Measurements from ENCODE around the gene ZG16.
"Not testable (repeated sequence)": the region's sequence is repeated elsewhere in the genome, so short reads cannot be mapped to it uniquely, and the experiment has no call there.

The ZG16 gene

GRCh38 chr16:29783094-29783953 lies 5.3 kb downstream of the ZG16 start:
- H3K36me3 ChIP-seq (ENCODE audit: control insufficient read depth in 2 of 2, insufficient read depth in 2 of 2, low read length in 2 of 2); H3K4me3 ChIP-seq (ENCODE audit: low read length in 2 of 2); H3K9ac ChIP-seq (ENCODE audit: low read depth in 1 of 2, low read length in 2 of 2); H3K9me3 ChIP-seq (ENCODE audit: control insufficient read depth in 2 of 2, low read length in 2 of 2); H3K27ac ChIP-seq (ENCODE audit: low read depth in 2 of 2, low read length in 2 of 2); H3K4me1 ChIP-seq (ENCODE audit: control insufficient read depth in 2 of 2, insufficient read depth in 2 of 2, low read length in 2 of 2); H3K27me3 ChIP-seq (ENCODE audit: control insufficient read depth in 2 of 2, insufficient read depth in 2 of 2, low read length in 2 of 2): not testable (repeated sequence)

DNA sequence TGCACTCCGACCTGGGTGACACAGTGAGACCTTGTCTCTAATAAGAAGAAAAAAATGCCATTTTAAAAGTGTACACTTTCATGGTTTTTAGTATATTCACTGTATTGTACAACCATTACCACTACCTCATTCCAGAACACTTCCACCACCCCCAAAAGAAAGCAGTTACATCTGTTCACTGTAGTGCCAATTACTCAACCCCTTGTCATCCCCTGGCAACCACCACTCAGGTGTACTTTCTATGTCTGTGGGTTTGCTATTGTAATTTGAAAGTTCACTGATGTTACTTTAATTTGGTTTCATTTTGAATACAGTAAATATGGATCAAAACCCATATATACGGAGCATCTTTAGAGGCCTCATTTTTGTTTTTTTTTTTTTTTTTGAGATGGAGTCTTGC lies 6.1 kb downstream of the ZG16 start:
- no peak overlapping the region for H3K27ac ChIP-seq (ENCODE audit: low read depth in 2 of 2, low read length in 2 of 2)

GRCh38 chr16:29784901-29785500 lies 6.9 kb downstream of the ZG16 start:
- Histone ChIP-seq H3K27ac (ENCODE audit: low read depth in 2 of 2, low read length in 2 of 2) (no peak overlapping the region), H3K4me1 (ENCODE audit: control insufficient read depth in 2 of 2, insufficient read depth in 2 of 2, low read length in 2 of 2) (peaks cover 3 to 5% of the 10 kb centered on the region in 2 donors), H3K36me3 (ENCODE audit: control insufficient read depth in 2 of 2, insufficient read depth in 2 of 2, low read length in 2 of 2) (peaks cover 0 to 5% of the 10 kb centered on the region in 2 donors), H3K27me3 (ENCODE audit: control insufficient read depth in 2 of 2, insufficient read depth in 2 of 2, low read length in 2 of 2) (no peaks in the 10 kb centered on the region), H3K4me3 (ENCODE audit: low read length in 2 of 2) (peak overlapping the region in 1 of 2 donors; percentile 27), H3K9ac (ENCODE audit: low read depth in 1 of 2, low read length in 2 of 2) (peak overlapping the region in 1 of 2 donors; percentile 14), H3K9me3 (ENCODE audit: control insufficient read depth in 2 of 2, low read length in 2 of 2) (no peaks in the 10 kb centered on the region)

More for the DNA sequence above, 6.1 kb downstream of the ZG16 start:
- H3K9me3 ChIP-seq (ENCODE audit: control insufficient read depth in 2 of 2, low read length in 2 of 2), result no peaks in the 10 kb centered on the region
- H3K36me3 ChIP-seq (ENCODE audit: control insufficient read depth in 2 of 2, insufficient read depth in 2 of 2, low read length in 2 of 2), result peaks cover 0 to 5% of the 10 kb centered on the region in 2 donors
- no peak overlapping the region for H3K9ac ChIP-seq (ENCODE audit: low read depth in 1 of 2, low read length in 2 of 2)
- peaks cover 0 to 2% of the 10 kb centered on the region in 2 donors for H3K4me1 ChIP-seq (ENCODE audit: control insufficient read depth in 2 of 2, insufficient read depth in 2 of 2, low read length in 2 of 2)
- H3K27me3 ChIP-seq (ENCODE audit: control insufficient read depth in 2 of 2, insufficient read depth in 2 of 2, low read length in 2 of 2), result no peaks in the 10 kb centered on the region
- no peak overlapping the region for H3K4me3 ChIP-seq (ENCODE audit: low read length in 2 of 2)

- peaks cover 5 to 17% of the 10 kb centered on the region in 2 donors for H3K4me1 ChIP-seq (ENCODE audit: control insufficient read depth in 2 of 2, insufficient read depth in 2 of 2, low read length in 2 of 2)
- H3K27ac ChIP-seq (ENCODE audit: low read depth in 2 of 2, low read length in 2 of 2); H3K4me3 ChIP-seq (ENCODE audit: low read length in 2 of 2); H3K9ac ChIP-seq (ENCODE audit: low read depth in 1 of 2, low read length in 2 of 2); H3K36me3 ChIP-seq (ENCODE audit: control insufficient read depth in 2 of 2, insufficient read depth in 2 of 2, low read length in 2 of 2); H3K27me3 ChIP-seq (ENCODE audit: control insufficient read depth in 2 of 2, insufficient read depth in 2 of 2, low read length in 2 of 2); H3K9me3 ChIP-seq (ENCODE audit: control insufficient read depth in 2 of 2, low read length in 2 of 2): not testable (repeated sequence)
These were observed 9.1 kb downstream of the ZG16 start for GRCh38 chr16:29787155-29787554.

DNA sequence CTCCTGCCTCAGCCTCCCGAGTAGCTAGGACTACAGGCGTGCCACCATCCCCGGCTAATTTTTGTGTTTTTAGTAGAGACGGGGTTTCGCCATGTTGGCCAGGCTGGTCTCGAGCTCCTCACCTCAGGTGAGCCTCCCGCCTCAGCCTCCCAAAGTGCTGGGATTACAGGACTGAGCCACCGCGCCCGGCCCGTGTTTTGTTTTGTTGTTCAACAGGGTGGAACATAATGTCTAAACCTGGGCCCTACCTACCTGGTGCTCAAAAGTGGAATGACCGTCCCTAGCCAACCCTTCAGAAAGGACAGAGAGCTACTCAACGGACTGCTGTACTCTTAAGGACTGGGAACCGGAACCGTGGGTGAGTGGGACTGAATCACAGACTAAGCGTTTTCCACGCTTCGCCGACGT lies 11.7 kb downstream of the ZG16 start:
- Histone ChIP-seq H3K9me3 (ENCODE audit: control insufficient read depth in 2 of 2, low read length in 2 of 2) (no peaks in the 10 kb centered on the region), H3K27ac (ENCODE audit: low read depth in 2 of 2, low read length in 2 of 2) (peak overlapping the region; percentile 80 to 94), H3K4me1 (ENCODE audit: control insufficient read depth in 2 of 2, insufficient read depth in 2 of 2, low read length in 2 of 2) (peaks cover 9 to 23% of the 10 kb centered on the region in 2 donors), H3K36me3 (ENCODE audit: control insufficient read depth in 2 of 2, insufficient read depth in 2 of 2, low read length in 2 of 2) (no peaks in the 10 kb centered on the region), H3K9ac (ENCODE audit: low read depth in 1 of 2, low read length in 2 of 2) (peak overlapping the region; percentile 75 to 96), H3K4me3 (ENCODE audit: low read length in 2 of 2) (peak overlapping the region; percentile 82 to 99), H3K27me3 (ENCODE audit: control insufficient read depth in 2 of 2, insufficient read depth in 2 of 2, low read length in 2 of 2) (no peaks in the 10 kb centered on the region)

- Histone ChIP-seq H3K9me3 (ENCODE audit: control insufficient read depth in 2 of 2, low read length in 2 of 2) (no peaks in the 10 kb centered on the region), H3K36me3 (ENCODE audit: control insufficient read depth in 2 of 2, insufficient read depth in 2 of 2, low read length in 2 of 2) (no peaks in the 10 kb centered on the region), H3K27ac (ENCODE audit: low read depth in 2 of 2, low read length in 2 of 2) (peak within 1 kb of the TSS; percentile 80 to 94)
These were observed 12.3 kb downstream of the ZG16 start, which contains the start of gene KIF22 for GRCh38 chr16:29790183-29790948. TSS of gene KIF22 (plus strand) at chr16:29790751. CDS start at chr16:29790760, 9 bp downstream.

GRCh38 chr16:29790949-29791844 lies 13.1 kb downstream of the ZG16 start:
- peak overlapping the region; percentile 94 to 99 for H3K4me3 ChIP-seq (ENCODE audit: low read length in 2 of 2)
- H3K9me3 ChIP-seq (ENCODE audit: control insufficient read depth in 2 of 2, low read length in 2 of 2), result no peaks in the 10 kb centered on the region
- H3K27ac ChIP-seq (ENCODE audit: low read depth in 2 of 2, low read length in 2 of 2), result peak overlapping the region; percentile 63 to 77
- H3K27me3 ChIP-seq (ENCODE audit: control insufficient read depth in 2 of 2, insufficient read depth in 2 of 2, low read length in 2 of 2), result no peaks in the 10 kb centered on the region
- H3K9ac ChIP-seq (ENCODE audit: low read depth in 1 of 2, low read length in 2 of 2), result peak overlapping the region; percentile 74 to 87
- peaks cover 9 to 20% of the 10 kb centered on the region in 2 donors for H3K4me1 ChIP-seq (ENCODE audit: control insufficient read depth in 2 of 2, insufficient read depth in 2 of 2, low read length in 2 of 2)
- H3K36me3 ChIP-seq (ENCODE audit: control insufficient read depth in 2 of 2, insufficient read depth in 2 of 2, low read length in 2 of 2), result no peaks in the 10 kb centered on the region

More at GRCh38 chr16:29790183-29790948, 12.3 kb downstream of the ZG16 start, which contains the start of gene KIF22:
- H3K4me3 ChIP-seq (ENCODE audit: low read length in 2 of 2), result peak within 1 kb of the TSS; percentile 94 to 99
- peaks cover 9 to 22% of the 10 kb centered on the region in 2 donors for H3K4me1 ChIP-seq (ENCODE audit: control insufficient read depth in 2 of 2, insufficient read depth in 2 of 2, low read length in 2 of 2)
- H3K27me3 ChIP-seq (ENCODE audit: control insufficient read depth in 2 of 2, insufficient read depth in 2 of 2, low read length in 2 of 2), result no peaks in the 10 kb centered on the region
- H3K9ac ChIP-seq (ENCODE audit: low read depth in 1 of 2, low read length in 2 of 2), result peak within 1 kb of the TSS; percentile 87 to 96

- Histone ChIP-seq H3K4me1 (ENCODE audit: control insufficient read depth in 2 of 2, insufficient read depth in 2 of 2, low read length in 2 of 2) (peaks cover 9 to 20% of the 10 kb centered on the region in 2 donors), H3K4me3 (ENCODE audit: low read length in 2 of 2) (peak overlapping the region; percentile 94 to 99), H3K9ac (ENCODE audit: low read depth in 1 of 2, low read length in 2 of 2) (peak overlapping the region in 1 of 2 donors; percentile 87), H3K27ac (ENCODE audit: low read depth in 2 of 2, low read length in 2 of 2) (no peak overlapping the region), H3K36me3 (ENCODE audit: control insufficient read depth in 2 of 2, insufficient read depth in 2 of 2, low read length in 2 of 2) (peaks cover 0 to 6% of the 10 kb centered on the region in 2 donors), H3K9me3 (ENCODE audit: control insufficient read depth in 2 of 2, low read length in 2 of 2) (no peaks in the 10 kb centered on the region), H3K27me3 (ENCODE audit: control insufficient read depth in 2 of 2, insufficient read depth in 2 of 2, low read length in 2 of 2) (no peaks in the 10 kb centered on the region)
These were observed 14.1 kb downstream of the ZG16 start for GRCh38 chr16:29791845-29792807.

Measured in mucosa of rectum (tissue), 2 donors.